GM18526 (cell line): Measurements from ENCODE around the gene SRPX2.

ENCODE experiments used
- POLR2A ChIP-seq: IDR thresholded peaks from 3 replicates; pipeline ENCODE4 v1.6.1; 2011; ENCODE audit not compliant: insufficient read length; ENCODE audit errors: extremely low read depth

Gene SRPX2

GRCh38 chrX:100643212-100643611, 787 bp upstream of the SRPX2 start:
- no peak for TF ChIP-seq POLR2A

DNA sequence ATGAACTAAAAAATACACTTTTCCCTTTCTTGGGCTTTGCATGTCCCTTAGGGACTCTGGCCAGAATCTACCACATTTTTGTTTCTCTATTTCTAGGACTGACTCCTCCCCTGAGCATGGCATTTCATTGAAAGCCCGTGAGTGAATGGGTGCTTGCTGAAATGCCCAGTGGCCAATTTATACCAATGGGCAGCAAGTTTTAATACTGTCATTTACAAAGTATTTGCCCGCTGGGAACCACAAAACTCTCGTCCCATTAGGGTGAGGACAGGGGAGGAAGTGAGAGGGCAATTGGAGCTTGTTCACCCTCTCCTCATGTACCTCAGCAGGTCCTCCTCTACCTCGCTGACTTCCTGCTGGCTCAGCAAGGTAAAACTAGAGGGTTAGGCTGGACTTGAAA, 1.1 kb downstream of the SRPX2 start:
- TF ChIP-seq POLR2A = no peak

DNA sequence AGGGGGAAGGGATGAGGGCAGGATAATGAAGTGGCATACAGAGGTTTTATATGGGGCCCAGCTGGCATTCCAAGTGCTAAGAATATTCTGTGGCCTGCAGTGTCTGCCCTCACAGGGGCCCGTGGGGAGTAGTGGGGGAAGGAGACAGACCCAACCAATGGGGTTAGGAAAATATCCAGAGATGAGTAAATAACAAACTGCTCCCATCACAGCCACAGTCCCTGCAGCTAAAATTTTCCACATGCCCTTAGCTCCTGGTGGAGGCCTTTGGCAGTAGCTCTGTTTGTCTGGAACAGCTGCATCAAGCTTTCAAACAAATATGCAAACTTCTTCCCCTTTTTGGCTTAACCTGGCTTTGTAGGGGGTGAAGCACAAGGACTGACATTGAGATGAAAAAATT, 3.1 kb downstream of the SRPX2 start:
- no peak for TF ChIP-seq POLR2A

GRCh38 chrX:100647739-100648138, 3.7 kb downstream of the SRPX2 start:
- TF ChIP-seq POLR2A = no peak

DNA sequence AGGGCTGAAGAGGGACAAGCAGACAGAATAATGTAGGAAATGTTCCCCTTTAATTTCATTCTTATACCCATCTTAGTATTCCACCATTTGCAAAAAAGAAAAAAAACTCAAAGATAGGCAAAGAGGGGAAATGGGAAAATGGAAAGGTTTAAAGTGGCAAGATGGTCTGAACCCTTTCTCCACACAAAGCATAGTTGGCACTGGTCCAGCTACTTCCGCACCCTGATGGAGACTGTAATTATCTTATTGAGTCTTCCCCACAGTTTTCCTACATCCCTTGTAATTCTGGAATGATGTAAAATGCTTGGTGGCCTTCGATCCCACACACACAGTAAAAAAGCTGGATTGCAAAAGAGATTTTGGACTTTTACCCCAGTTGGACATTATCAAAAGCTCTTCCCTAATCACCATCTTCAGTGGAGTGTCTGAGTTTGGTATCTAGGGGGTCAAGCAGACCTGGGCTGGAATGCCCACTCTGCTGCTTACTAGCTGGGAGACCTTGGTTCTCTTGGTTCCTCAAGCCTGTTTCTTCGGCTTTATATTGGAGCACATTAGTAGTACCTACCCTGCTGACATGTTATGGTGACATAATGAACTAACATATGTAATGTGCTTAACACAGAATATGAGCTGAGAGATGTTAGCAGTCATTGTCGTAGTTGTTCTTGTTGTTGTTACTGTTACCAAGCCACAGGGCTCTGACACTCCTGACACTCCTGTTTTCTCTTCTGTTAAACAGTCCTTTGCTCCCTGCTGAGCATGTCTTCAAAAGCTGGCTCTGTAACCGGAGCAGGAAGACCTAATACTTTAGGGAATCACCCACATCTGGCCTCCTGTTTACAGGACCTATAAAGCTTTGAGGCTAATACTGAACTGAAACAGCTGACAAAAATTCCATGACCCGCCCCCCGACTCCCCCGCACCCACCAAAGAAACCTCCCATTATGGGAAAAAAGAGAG, 4.7 kb downstream of the SRPX2 start:
- TF ChIP-seq POLR2A = no peak

DNA sequence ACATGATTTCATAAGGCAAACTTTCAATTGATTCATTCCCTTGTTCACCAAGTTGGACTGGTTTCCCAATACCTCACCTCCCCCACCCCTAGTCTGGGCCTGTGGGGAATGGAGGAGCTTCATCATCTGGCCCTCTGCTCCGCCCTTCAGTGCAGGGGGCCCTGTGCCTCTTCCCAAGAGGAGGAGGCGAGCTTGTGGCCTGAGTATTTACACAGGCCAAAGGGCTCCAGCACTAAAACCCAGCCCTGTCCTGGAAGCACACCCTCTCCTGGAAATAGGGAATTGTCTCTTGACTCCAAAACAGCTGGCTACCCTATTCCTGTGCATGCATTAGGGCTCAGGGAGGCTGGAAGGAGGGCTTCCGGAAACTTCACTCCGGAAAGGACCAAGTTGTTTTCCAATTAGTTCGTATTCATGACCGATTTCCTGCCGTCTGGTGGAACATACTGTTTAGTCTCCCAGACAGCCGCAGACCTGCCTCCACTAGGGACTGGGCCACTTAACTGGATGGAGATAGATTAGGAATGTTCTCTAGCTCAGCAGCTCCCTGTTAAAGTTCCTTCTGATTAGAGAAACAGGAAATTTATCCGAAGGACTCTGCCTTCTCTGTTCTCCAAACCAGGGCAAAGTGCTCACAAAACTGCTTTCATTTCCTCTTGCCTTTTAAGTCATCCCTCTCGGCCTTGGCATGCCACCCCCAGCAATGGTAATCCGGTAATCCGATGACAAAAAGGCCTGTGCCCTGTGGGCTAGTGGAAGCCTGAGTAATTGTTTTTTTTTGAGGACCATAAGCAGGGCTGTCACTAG, 5.8 kb downstream of the SRPX2 start:
- TF ChIP-seq POLR2A = no peak

GRCh38 chrX:100650841-100651240, 6.8 kb downstream of the SRPX2 start:
- TF ChIP-seq POLR2A = no peak

GRCh38 chrX:100652266-100652665, 8.3 kb downstream of the SRPX2 start:
- TF ChIP-seq POLR2A = no peak

GRCh38 chrX:100654261-100654660, 10.3 kb downstream of the SRPX2 start:
- TF ChIP-seq POLR2A = no peak

- TF ChIP-seq POLR2A = no peak
Measured at GRCh38 chrX:100658941-100659381, 15.0 kb downstream of the SRPX2 start.

- no peak for TF ChIP-seq POLR2A
Measured at GRCh38 chrX:100659431-100660137, 15.6 kb downstream of the SRPX2 start.

DNA sequence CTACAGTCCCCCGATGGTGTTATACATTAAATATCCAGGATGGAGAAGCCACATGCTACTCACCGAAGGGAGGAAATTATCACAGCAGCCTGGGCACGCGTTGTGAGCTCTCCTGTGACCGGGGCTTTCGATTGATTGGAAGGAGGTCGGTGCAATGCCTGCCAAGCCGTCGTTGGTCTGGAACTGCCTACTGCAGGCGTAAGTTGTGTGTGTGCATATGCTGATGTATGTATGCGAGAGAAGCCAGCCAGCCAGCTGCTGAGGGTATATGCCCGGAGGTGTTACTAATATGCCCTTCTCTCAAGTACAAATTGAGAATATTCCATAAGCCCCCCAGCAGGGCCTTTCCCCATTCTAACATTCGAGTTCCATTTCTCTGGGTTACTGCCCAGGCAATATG, 18.2 kb downstream of the SRPX2 start:
- TF ChIP-seq POLR2A = no peak

GRCh38 chrX:100662796-100663195, 18.8 kb downstream of the SRPX2 start:
- TF ChIP-seq POLR2A = no peak

DNA sequence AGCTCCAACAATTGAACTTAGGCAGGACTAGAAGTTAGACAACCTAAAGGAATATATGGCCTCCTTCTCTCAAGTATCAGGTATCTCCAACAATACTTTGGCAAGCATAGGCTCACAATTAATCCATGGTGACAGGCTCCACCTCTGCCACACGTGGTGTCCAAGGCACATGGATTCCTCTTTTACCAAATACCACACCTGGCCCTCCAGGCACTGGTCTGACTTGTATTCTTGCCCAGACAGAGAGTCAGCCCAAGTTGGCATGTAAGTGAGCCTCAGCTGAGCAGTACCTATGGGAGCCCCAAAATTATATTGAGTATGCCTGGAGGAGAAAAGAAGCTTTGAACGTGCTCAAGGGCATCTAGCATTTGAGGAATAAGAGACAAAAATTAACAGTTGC, 19.6 kb downstream of the SRPX2 start:
- no peak for TF ChIP-seq POLR2A

GRCh38 chrX:100672966-100673365, 29.0 kb downstream of the SRPX2 start:
- no peak for TF ChIP-seq POLR2A
